NK-92 treated with Interleukin-12 subunit alpha and Interleukin-12 subunit beta, amount 100 ng/mL, for 24 hours (cell line): ENCODE data around the gene SPTBN4.
"Not testable (repeated sequence)": the region's sequence is repeated elsewhere in the genome, so short reads cannot be mapped to it uniquely, and the experiment has no call there.

Experiments
- DNase-seq: peaks from one replicate; lab custom pipeline; 2025; lab: John Stamatoyannopoulos, UW

Gene SPTBN4

GRCh38 chr19:40507892-40508291 is 41.1 kb downstream of the SPTBN4 start:
- no peak for DNase-seq

GRCh38 chr19:40508739-40509260 is 42.0 kb downstream of the SPTBN4 start:
- no peak for DNase-seq

GRCh38 chr19:40510526-40511115 is 43.8 kb downstream of the SPTBN4 start:
- DNase-seq = no peak

- no peak for DNase-seq
Measured at GRCh38 chr19:40511487-40511886, 44.7 kb downstream of the SPTBN4 start.

GRCh38 chr19:40512110-40512472 is 45.3 kb downstream of the SPTBN4 start:
- DNase-seq = no peak

- DNase-seq = no peak
Measured at GRCh38 chr19:40512473-40513344, 45.9 kb downstream of the SPTBN4 start.

- no peak for DNase-seq
Measured at GRCh38 chr19:40513345-40513678, 46.5 kb downstream of the SPTBN4 start.

- DNase-seq = no peak
Measured at GRCh38 chr19:40513741-40514315, 47.0 kb downstream of the SPTBN4 start.

GRCh38 chr19:40517248-40517647 is 50.4 kb downstream of the SPTBN4 start:
- no peak for DNase-seq

- no peak for DNase-seq
Measured at GRCh38 chr19:40519352-40520322, 52.8 kb downstream of the SPTBN4 start.

GRCh38 chr19:40521276-40521675 is 54.5 kb downstream of the SPTBN4 start:
- no peak for DNase-seq

GRCh38 chr19:40521900-40522299 is 55.1 kb downstream of the SPTBN4 start:
- DNase-seq = not testable (repeated sequence)

GRCh38 chr19:40523322-40524047 is 56.7 kb downstream of the SPTBN4 start:
- no peak for DNase-seq

- DNase-seq = no peak
Measured at GRCh38 chr19:40524133-40524549, 57.3 kb downstream of the SPTBN4 start.

GRCh38 chr19:40524655-40525054 is 57.9 kb downstream of the SPTBN4 start:
- no peak for DNase-seq

GRCh38 chr19:40525234-40526051 is 58.6 kb downstream of the SPTBN4 start:
- no peak for DNase-seq

GRCh38 chr19:40528078-40528477 is 61.3 kb downstream of the SPTBN4 start:
- DNase-seq = no peak

- DNase-seq = no peak
Measured at GRCh38 chr19:40528533-40529092, 61.8 kb downstream of the SPTBN4 start.

- peak; percentile 77 for DNase-seq
Measured at GRCh38 chr19:40529093-40529954, 62.5 kb downstream of the SPTBN4 start.
